CD4-positive, alpha-beta T cell treated with Interleukin-6 for 4 hours (primary cell): ENCODE measurements around the gene MYLIP.
A peak's percentile ranks its signal among the peaks of the same experiment; 100 is the strongest.

Experiments
- DNase-seq: peaks from one replicate; pipeline ENCODE4 v3.0.0-alpha.2; 2020; ENCODE audit warnings: mixed read lengths

MYLIP gene

GRCh38 chr6:16177881-16178280 lies 49.0 kb downstream of the MYLIP start:
- no peak for DNase-seq

- no peak for DNase-seq
These were observed 49.5 kb downstream of the MYLIP start for GRCh38 chr6:16178351-16178750.

DNA sequence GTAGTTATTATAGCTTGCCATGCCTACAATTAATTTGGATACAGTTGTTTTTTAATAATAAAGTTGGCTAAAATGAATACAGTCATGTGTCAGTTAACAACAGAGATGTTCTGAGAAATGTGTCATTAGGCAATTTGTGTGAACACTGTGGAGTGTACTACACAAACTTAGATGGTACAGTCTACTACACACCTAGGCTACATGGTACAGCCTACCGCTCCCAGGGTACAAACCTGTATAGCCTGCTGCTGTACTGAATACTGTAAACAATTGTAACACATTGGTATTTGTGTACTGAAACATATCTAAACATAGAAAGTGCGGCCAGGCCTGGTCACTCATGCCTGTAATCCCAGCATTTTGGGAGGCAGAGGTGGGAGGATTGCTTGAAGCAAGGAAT lies 50.2 kb downstream of the MYLIP start:
- no peak for DNase-seq

GRCh38 chr6:16179970-16180431 lies 51.1 kb downstream of the MYLIP start:
- DNase-seq, result peak; percentile 64

DNA sequence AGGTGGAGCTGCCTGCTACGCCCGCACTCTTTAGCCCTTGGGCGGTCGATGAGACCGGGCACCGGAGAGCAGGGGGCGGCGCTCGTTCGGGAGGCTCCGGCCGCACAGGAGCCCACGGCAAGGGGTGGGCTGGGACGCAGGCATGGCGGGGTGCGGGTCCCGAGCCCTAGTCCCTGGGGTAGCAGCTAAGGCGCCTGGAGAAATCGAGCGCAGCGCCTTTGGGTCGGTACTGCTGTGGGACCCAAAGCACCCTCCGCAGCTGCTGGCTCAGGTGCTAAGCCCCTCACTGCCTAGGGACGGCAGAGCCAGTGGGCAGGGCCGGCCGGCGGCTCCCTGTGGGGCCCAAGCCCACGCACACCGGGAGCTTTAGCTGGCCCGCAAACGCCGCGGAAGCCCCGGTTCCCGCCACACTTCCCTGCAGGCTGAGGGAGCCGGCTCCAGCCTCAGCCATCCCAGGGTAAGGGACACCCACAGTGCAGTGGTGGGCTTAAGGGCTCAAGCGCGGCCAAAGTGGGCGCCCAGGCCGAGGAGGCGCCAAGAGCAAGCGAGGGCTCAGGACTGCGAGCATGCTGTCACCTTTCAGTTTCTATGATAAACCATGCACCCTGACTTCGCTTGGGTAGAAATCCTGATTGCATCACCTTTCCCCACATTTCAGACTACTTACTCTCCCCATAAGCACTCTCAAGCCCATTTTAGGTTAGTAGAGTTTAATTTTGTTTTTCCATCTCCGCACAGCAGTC lies 52.0 kb downstream of the MYLIP start:
- DNase-seq, result no peak

DNA sequence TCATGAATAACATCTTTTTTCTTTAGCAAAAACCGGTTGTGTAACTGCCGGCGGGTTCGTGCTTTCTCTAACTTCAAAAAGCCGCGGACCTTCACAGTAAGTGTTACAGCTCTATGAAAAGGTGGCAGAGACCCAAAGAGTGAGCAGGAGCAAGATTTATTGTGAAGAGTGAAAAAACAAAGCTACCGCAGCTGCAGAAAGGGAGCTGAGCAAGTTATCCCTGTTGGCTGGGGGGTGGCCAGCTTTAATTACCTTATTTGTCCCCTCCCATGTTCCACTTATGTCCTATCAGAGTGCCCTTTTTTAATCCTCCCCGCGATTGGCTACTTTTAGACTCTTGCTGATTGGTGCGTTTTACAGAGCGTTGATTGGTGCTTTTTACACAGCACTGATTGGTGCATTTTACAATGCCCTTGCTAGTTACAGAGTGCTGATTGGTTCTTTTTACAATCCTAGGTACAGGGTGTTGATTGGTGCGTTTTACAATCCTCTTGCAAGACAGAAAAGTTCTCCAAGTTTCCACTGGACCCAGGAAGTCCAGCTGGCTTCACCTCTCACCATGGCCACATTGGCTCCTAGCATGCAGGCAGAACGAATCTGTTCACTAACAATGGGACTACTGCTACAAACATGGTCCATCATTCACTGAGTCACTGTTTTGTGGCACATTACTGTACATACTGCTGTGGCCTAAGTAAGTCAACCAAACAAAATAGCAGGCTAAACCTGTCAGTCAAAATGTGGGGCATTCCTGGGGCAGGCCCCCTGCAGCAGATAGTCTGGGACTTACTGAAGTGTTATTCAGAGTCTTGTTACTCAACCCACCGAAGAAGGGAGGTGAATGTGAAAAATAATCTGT lies 52.8 kb downstream of the MYLIP start:
- DNase-seq, result no peak

- no peak for DNase-seq
These were observed 54.3 kb downstream of the MYLIP start for GRCh38 chr6:16183187-16183664.

GRCh38 chr6:16184129-16184528 lies 55.2 kb downstream of the MYLIP start:
- peak; percentile 18 for DNase-seq

GRCh38 chr6:16184551-16184950 lies 55.7 kb downstream of the MYLIP start:
- DNase-seq, result no peak

DNA sequence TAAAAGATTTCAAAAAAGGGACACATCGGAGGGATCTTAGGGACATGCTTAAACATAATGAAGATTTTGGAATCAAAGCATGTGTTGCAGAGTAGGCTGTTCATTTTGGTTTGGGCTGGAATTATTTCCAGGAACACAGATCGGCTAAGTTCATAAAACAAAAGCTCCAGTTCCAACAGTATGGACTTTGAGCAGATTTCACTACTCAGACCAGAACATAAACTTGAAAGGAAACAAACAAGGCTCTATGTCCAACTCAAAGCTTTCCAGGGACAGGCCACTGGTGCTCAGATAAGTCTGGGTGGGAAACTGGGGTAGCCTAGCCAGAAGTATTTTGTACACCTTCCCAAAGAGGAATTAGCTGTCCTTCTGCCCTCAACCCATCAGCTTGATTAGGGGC lies 58.3 kb downstream of the MYLIP start:
- no peak for DNase-seq

DNA sequence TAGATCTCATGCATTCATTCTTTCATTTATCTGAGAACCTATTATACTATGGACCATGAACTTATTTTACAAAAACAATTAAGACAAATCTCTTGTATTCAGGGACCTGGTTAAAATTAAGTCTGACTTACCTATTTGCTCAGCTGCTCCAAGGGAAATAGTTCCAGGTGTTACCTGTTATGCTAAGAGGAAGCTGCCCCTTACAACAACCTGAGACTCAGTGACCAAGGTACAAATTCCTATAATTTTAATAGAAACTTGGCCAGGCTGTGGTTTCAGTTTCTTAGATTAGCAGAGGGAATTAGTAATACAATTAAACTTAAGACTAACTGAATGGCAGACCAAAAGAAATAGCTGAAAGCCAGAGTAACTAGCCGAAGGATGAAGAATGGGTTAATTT lies 61.3 kb downstream of the MYLIP start:
- no peak for DNase-seq

DNA sequence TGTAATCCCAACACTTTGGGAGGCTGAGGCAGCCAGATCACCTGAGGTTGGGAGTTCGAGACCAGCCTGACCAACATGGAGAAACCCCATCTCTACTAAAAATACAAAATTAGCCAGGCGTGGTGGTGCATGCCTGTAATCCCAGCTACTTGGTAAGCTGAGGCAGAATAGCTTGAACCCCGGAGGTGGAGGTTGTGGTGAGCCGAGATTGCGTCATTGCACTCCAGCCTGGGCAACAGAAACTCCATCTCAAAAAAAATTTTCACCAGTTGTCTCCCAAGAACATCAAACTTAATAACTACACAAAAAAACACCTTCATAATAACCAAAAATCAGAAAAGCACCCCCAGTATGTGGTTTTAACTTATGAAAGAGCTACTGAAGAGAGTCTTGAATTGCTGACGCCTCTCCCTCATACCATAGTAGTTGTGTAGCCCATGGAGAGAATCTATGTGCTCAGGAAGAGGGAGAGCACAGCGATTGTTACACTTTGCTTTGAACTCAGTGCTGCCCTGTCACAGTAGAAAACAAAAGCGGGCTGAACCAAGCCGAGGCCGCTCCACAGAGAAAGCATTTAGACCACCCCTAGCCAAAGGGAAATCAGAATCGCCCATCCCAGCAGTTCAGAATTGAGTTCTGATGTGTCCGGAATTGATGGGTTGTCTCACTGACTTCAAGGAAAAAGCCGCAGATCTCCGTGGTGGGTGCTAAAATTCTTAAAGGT lies 67.5 kb downstream of the MYLIP start:
- no peak for DNase-seq

DNA sequence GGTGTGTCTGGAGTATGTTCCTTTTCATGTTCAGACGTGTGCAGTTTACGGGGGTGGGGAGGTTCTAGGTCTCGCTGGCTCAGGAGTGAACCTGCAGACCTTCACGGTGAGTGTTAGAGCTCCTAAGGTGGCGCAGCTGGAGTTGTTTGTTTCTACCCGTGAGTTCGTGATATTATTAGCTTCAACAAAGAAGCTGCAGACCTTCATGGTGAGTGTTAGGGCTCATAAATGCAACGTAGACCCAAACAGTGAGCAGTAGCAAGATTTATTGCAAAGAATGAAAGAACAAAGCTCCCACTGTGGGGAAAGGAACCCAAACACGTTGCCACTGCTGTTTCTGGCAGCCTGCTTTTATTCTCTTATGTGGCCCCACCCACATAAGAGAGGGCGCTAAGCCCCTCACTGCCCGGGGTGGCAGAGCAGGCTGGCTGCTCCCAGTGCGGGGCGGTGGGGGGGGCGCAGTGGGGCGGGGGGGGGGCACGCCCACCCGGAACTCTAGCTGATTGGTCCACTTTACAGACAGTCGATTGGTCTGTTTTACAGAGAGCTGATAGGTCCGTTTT lies 68.2 kb downstream of the MYLIP start:
- DNase-seq, result no peak
